Stomach smooth muscle (tissue), 2 donors: ENCODE results near the gene HAPLN2.

ENCODE experiments used
- H3K27ac ChIP-seq: one replicate; pipeline ENCODE4 v1.7.0; 2013; ENCODE audit warnings: mild to moderate bottlenecking, low read length, inconsistent platforms
- H3K27me3 ChIP-seq, 2 donors: one replicate each; pipeline ENCODE4 v1.7.0; 2013; ENCODE audit warnings: low read length in 2 of 2; ENCODE audit not compliant: insufficient read depth in 2 of 2, control insufficient read depth in 1 of 2
- H3K36me3 ChIP-seq, 2 donors: one replicate each; pipeline ENCODE4 v1.7.0; 2013; ENCODE audit warnings: low read length in 2 of 2; ENCODE audit not compliant: control insufficient read depth in 2 of 2, insufficient read depth in 2 of 2
- H3K4me1 ChIP-seq: one replicate; pipeline ENCODE4 v1.7.0; 2013; ENCODE audit warnings: low read length; ENCODE audit not compliant: control insufficient read depth, insufficient read depth
- H3K4me3 ChIP-seq, 2 donors: one replicate each; pipeline ENCODE4 v1.7.0; 2013; ENCODE audit warnings: low read length in 2 of 2
- H3K9ac ChIP-seq, 2 donors: one replicate each; pipeline ENCODE4 v1.7.0; 2013; ENCODE audit warnings: low read length in 2 of 2, mild to moderate bottlenecking in 1 of 2
- H3K9me3 ChIP-seq, 2 donors: one replicate each; pipeline ENCODE4 v1.7.0; 2013; ENCODE audit warnings: low read length in 2 of 2; ENCODE audit not compliant: control insufficient read depth in 2 of 2
- donor health status: healthy.
- donor health status: Pancreatic carcinoma.

The HAPLN2 gene

GRCh38 chr1:156673387-156674121, 54.3 kb downstream of the HAPLN2 start:
- no peak overlapping the region for H3K27ac ChIP-seq
- H3K9ac ChIP-seq, result no peak overlapping the region
- H3K27me3 ChIP-seq, result peaks cover 17 to 29% of the 10 kb centered on the region in 2 donors
- H3K4me1 ChIP-seq, result peaks cover 48% of the 10 kb centered on the region
- H3K4me3 ChIP-seq, result no peak overlapping the region
- H3K36me3 ChIP-seq, result no peaks in the 10 kb centered on the region
- H3K9me3 ChIP-seq, result no peaks in the 10 kb centered on the region
